HG03139 (cell line): ENCODE data around the gene KRTAP9-8.
"Not testable (repeated sequence)": the region's sequence is repeated elsewhere in the genome, so short reads cannot be mapped to it uniquely, and the experiment has no call there.

Source experiments
- ATAC-seq: cut with Tn5 transposase; IDR thresholded peaks from one replicate; pipeline ENCODE4 v1.9.1; 2021; ENCODE audit not compliant: unreplicated experiment

Gene KRTAP9-8, protein sequence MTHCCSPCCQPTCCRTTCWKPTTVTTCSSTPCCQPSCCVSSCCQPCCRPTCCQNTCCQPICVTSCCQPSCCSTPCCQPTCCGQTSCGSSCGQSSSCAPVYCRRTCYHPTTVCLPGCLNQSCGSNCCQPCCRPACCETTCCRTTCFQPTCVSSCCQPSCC

DNA sequence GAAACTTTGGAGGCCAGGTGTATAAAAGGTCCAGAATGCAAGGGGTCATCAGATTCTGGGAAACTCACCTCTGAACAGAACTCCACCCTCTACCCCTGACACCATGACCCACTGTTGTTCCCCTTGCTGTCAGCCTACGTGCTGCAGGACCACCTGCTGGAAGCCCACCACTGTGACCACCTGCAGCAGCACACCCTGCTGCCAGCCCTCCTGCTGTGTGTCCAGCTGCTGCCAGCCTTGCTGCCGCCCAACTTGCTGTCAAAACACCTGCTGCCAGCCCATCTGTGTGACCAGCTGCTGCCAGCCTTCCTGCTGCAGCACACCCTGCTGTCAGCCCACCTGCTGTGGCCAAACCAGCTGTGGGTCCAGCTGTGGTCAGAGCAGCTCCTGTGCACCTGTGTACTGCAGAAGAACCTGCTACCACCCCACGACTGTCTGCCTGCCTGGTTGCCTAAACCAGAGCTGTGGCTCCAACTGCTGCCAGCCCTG is at the start of gene KRTAP9-8:
TSS of gene KRTAP9-8 (plus strand) at position 51 of the 489 bp plus-strand sequence. CDS start at position 104, 53 bp downstream.
- ATAC-seq = not testable (repeated sequence)

DNA sequence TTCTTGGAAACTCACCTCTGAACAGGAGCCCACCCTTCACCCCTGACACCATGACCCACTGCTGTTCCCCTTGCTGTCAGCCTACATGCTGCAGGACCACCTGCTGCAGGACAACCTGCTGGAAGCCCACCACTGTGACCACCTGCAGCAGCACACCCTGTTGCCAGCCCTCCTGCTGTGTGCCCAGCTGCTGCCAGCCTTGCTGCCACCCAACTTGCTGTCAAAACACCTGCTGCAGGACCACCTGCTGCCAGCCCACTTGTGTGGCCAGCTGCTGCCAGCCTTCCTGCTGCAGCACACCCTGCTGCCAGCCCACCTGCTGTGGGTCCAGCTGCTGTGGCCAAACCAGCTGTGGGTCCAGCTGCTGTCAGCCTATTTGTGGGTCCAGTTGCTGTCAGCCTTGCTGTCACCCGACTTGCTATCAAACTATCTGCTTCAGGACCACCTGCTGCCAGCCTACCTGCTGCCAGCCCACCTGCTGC is 47.9 kb upstream of the KRTAP9-8 start, which contains the start of gene KRTAP9-1:
TSS of gene KRTAP9-1 (plus strand) at position 51 of the 482 bp plus-strand sequence. CDS start at position 51, 0 bp downstream.
- not testable (repeated sequence) for ATAC-seq

DNA sequence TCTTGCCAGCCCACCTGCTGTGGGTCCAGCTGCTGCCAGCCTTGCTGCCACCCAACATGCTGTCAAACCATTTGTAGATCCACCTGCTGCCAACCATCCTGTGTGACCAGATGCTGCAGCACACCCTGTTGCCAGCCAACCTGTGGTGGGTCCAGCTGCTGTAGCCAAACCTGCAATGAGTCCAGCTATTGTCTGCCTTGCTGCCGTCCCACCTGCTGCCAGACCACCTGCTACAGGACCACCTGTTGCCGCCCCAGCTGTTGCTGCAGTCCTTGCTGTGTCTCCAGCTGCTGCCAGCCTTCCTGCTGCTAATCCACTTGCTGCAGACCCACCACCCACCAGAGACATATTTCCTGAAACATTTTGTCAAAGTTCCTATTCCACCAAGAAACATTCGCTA is 47.5 kb upstream of the KRTAP9-8 start:
- ATAC-seq = no peak

DNA sequence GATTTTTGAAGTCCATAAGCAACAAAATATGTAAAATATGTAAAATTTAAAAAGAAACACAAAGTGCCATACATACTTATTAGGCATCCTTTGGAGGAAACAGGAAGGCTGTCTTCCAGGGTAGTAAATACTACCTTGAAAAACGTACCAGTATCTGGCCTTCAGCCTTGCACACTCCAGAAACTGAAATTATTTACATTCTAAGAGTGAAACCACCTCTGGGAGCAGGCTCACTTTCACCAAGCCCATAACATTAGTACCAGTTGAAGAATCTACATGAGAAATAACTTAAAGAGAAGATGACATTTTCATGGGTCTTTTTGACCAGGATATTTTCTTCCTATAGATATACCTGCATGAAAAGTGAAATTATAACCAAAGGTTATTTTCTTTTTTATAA is 41.7 kb upstream of the KRTAP9-8 start:
- no peak for ATAC-seq

DNA sequence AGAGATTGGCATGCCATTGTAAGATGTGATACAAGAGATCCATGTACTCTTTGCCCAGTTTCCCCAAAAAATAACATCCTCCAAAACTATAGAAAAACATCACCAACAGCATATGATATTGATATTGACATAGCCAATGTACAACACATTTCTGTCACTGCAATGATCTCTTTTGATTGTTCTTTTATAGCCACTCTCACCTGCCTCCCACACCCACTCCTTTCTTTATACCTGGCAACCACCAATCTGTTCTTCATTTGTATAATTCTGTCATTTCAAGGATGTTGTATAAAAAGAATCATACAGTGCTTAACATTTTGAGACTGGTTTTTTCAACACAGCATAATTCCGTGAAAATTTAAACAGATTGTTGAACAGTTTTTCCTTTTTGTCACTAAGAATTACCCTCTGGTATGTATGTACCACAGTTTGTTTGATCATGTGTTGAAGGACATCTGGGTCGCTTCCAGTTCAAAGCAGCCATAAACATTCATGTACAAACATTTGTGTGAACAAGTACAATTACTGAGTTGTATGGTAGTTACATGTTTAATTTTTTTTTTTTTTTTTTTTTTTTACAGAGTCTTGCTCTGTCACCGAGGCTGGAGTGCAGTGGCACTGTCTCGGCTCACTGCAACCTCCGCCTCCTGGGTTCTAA is 38.2 kb upstream of the KRTAP9-8 start:
- ATAC-seq = no peak

DNA sequence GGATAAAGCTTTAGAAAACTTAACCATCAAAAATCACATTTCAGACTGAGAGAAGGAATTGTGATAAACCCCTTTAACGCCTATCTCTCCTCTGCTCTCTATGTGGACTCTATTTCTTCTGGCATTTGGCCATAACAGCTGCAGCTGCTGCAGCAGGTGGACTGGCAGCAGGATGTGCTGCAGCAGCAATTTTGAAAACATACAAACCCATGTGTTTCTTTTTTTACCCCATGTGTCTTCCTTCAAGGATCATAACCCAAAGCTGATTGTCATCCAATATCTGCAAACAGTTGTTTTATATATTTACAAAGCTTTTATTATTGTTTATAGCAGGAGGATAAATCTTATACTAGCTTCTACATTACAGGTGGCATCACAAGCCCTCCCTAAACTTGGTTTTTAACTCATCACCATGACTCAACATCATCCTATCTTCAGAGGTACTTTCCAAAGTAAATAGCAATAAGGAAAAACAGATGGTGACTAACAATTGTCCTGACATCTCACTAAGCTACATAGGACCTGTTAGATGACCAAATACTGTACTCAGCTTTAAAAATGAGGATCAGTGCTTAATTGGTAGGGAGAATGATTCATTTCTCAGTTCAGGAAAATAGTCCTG is 25.8 kb upstream of the KRTAP9-8 start:
- ATAC-seq = no peak

DNA sequence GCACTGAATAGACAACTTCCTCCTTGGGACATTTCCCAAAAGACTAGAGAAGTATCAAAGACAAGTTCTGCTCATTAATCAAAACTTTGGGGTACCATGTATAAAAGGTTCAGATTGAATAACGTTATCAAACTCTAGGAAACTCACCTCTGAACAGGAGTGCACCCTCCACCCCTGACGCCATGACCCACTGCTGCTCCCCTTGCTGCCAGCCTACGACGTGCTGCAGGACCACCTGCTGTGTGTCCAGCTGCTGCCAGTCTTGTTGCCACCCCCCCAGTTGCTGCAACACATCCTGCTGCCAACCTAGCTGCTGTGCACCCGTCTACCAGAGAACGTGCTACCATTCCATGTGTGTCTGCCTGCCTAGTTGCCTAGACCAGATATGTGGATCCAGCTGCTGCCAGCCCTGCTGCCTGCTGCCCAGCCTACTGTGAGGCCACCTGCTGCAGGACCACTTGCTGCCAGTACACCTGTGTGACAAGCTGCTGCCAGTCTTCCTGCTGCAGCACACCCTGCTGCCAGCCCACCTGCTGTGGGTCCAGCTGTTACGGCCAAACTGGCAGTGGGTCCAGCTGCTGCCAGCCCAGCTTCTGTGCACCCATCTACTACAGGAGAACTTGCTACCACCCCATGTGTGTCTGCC is 25.2 kb upstream of the KRTAP9-8 start:
- ATAC-seq = no peak

DNA sequence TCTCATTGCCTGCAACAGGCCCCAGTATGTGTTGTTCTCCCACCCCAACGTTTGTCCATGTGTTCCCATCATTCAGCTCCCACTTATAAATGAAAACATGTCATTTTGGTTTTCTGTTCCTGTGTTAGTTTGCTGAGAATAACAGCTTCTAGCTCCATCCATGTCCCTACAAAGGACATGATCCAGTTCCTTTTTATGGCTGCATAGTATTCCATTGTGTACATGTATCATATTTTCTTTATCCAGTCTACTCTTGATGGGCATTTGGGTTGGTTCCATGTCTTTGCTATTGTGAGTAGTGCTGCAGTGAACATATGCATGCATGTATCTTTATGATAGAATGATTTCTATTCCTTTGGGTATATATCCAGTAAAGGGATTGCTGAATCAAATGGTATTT is 22.1 kb upstream of the KRTAP9-8 start:
- ATAC-seq = no peak

DNA sequence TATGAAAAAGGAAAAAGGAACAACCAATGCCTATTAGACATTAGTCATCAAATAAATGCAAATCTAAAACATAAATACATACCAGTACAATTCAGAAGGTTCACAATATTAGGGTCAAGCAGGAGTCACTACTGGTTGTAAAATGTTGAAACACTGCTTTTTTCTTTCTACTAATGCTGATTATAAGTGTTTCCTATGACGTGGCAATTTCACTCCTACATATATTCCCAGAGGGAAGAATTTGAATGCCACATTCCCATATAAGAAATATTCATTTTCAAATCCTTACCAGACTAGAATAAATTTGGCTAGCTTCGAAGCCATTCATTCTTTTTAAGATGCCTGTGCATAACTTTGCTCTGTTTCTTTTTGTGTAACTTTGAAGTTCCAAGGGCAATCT is 14.0 kb upstream of the KRTAP9-8 start:
- ATAC-seq = no peak

DNA sequence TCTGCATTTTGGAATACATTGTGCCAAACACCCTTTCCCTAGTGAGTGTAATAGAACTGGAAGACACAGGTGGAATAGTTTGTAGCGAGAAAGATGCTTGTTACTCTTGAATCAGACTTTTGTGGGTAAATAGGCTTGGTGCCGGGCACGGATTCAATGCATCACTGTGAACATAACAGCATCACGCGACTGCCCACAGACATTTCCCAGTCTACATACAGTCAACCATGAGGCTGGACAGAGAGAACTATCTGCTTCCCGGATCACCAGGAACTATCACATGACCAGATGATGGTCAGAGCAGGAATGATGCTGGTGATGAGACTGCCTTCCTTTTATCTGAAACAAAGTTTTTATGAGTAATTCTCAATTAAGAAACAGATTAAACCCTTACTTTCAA is 11.7 kb upstream of the KRTAP9-8 start:
- ATAC-seq = no peak

DNA sequence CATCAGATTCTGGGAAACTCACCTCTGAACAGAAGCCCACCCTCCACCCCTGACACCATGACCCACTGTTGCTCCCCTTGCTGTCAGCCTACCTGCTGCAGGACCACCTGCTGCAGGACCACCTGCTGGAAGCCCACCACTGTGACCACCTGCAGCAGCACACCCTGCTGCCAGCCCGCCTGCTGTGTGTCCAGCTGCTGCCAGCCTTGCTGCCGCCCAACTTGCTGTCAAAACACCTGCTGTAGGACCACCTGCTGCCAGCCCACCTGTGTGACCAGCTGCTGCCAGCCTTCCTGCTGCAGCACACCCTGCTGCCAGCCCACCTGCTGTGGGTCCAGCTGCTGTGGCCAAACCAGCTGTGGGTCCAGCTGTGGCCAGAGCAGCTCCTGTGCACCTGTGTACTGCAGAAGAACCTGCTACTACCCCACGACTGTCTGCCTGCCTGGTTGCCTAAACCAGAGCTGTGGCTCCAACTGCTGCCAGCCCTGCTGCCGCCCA is 11.2 kb upstream of the KRTAP9-8 start, which contains the start of gene KRTAP9-2:
TSS of gene KRTAP9-2 (plus strand) at position 51 of the 498 bp plus-strand sequence. CDS start at position 58, 7 bp downstream.
- ATAC-seq = not testable (repeated sequence)

DNA sequence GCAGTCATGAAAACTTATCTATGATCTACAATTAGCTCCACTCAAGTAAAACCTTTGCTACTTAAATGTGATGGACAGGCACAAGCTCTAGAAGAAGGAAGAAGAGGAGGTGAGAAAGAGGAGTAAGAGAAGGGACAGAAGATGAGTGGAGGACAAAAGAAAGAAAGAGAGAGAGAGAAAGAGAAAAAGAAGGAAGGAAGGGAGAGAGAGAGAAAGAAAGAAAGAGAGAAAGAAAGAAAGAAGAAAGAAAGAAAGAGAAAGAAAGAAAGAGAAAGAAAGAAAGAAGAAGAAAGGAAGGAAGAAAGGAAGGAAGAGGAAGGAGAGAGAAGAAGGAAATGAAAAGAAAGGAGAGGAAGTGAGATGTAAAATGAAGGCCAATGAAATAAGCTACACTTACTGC is 7.7 kb upstream of the KRTAP9-8 start:
- ATAC-seq = no peak

DNA sequence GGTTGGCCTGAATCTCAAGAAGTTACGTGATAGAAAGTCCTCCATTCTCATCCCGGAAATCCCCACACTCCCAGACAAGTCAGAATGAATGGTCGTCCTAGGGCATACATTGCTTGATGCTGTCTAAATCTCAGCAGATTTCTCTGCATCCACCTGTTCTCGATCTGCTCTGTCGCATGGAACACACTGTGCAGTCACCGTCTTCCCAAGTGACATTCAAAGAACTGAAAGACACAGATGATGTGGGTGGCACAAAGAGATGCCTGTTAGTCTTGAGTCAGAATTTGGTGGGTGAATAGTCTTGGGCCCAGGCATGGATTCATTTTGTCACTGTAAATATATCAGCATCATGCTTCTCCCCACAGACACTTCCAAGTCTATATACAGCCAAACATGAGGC is 6.1 kb upstream of the KRTAP9-8 start:
- ATAC-seq = no peak

DNA sequence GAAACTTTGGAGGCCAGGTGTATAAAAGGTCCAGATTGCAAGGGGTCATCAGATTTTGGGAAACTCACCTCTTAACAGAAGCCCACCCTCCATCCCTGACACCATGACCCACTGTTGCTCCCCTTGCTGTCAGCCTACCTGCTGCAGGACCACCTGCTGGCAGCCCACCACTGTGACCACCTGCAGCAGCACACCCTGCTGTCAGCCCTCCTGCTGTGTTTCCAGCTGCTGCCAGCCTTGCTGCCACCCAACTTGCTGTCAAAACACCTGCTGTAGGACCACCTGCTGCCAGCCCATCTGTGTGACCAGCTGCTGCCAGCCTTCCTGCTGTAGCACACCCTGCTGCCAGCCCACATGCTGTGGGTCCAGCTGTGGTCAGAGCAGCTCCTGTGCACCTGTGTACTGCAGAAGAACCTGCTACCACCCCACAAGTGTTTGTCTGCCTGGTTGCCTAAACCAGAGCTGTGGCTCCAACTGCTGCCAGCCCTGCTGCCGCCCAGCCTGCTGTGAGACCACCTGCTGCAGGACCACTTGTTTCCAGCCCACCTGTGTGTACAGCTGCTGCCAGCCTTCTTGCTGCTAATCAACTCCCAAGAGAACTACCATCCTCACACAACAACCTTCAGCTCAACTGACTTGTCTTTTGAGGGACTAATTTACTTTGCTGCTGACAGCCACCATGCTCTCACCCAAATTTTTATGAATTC is 5.2 kb upstream of the KRTAP9-8 start, which contains the start of gene KRTAP9-3:
TSS of gene KRTAP9-3 (plus strand) at position 51 of the 707 bp plus-strand sequence. CDS start at position 104, 53 bp downstream.
- ATAC-seq = not testable (repeated sequence)

DNA sequence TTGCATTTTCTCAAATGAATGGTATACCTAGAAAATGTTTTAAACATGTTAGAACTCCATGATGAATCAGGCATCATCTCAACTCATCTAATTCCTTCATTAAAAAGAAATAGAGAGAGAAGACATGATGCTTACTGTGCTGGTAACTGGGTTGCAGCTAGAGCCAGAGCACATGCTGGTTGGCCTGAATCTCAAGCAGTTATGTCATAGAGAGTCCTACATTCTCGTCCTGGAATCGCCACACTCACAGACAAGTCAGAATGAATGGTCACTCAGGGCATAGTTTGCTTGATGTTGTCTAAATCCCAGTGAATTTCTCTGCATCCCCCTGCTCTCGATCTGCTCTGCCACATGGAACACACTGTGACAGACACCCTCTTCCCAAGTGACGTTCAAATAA is 683 bp upstream of the KRTAP9-8 start:
- not testable (repeated sequence) for ATAC-seq

DNA sequence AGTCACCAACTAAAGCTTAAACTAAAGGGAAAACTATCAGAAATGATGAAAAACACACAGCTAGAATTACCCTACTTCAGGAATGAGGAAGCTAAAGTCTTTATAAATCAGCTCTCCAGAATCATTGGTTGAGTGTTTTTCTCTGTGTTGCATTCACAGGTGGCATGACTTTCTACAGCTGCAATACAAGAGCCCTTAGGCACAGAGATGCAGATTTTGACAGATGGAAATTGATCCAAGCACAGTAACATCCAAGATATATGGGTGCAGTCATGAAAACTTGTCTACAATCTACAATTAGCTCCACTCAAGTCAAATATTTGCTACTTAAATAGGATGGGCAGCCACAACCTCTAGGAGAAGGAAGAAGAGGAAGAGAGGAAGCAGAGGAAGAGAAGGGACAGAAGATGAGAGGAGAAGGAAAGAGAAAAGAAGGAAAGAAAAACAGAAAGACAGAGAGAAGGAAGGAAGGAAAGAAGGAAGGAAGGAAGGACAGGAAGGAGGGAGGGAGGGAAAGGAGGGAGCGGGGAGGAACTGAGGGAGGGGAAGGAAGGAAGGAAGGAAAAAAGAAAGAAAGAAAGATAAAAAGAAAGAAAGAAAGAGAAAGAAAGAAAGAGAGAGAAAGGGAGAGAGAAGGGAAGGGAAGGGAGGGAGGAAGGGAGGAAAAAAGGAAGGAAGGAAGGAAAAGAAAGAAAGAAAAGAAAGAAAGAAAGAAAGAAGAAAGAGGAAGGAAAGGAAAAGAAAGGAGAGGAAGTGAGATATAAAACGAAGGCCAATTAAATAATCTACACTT is 9.4 kb downstream of the KRTAP9-8 start:
- not testable (repeated sequence) for ATAC-seq

DNA sequence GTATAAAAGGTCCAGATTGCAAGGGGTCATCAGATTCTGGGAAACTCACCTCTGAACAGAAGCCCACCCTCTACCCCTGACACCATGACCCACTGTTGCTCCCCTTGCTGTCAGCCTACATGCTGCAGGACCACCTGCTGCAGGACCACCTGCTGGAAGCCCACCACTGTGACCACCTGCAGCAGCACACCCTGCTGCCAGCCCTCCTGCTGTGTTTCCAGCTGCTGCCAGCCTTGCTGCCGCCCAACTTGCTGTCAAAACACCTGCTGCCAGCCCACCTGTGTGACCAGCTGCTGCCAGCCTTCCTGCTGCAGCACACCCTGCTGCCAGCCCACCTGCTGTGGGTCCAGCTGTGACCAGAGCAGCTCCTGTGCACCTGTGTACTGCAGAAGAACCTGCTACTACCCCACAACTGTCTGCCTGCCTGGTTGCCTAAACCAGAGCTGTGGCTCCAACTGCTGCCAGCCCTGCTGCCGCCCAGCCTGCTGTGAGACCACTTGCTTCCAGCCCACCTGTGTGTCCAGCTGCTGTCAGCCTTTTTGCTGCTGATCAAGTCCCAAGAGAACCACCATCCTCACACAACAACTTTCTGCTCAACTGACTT is 11.9 kb downstream of the KRTAP9-8 start, which contains the start of gene KRTAP9-4:
TSS of gene KRTAP9-4 (plus strand) at position 51 of the 604 bp plus-strand sequence. CDS start at position 85, 34 bp downstream.
- ATAC-seq = not testable (repeated sequence)

DNA sequence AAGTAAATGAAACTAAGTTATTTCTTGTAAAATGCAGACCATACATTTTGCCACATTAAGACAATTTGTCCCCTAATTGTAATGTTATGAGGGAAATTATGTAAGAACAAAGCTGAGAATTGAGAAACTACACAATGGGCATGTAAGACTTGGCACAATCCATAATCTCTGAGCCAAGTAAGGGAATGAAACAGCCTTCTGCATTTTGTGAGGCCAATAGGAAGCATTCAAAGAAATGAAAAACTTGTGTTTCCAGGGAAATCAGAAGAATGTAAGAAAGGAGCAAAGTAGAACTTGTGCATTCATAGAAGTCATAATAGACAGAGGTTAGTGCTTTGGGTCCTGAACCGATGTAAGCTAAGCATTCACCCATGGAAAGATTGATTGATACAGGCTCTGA is 13.5 kb downstream of the KRTAP9-8 start:
- ATAC-seq = no peak

DNA sequence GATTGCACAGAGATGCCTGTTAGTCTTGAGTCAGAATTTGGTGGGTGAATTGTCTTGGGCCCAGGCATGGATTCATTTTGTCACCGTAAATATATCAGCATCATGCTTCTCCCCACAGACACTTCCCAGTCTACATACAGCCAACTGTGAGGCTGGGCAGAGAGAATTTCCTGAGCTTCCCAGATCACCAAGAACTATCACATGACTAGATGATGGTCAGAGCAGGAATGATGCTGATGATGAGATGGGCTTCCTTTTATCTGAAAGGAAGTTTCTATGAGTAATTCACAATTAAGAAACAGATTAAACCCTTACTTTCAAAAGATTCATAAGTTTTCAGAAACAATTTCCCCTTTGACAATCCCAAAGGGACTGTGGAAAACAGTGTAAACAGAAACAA is 17.1 kb downstream of the KRTAP9-8 start:
- ATAC-seq = no peak
